Activated CD8-positive, alpha-beta memory T cell treated with anti-CD3 and anti-CD28 coated beads, Interleukin-2, amount 50 U/mL, for 48 hours (primary cell): ENCODE data around the gene ARHGAP15.

ENCODE experiments used
- DNase-seq: peaks from one replicate; pipeline ENCODE4 v3.0.0-alpha.2; 2020

Gene ARHGAP15

GRCh38 chr2:143702931-143703330 is 573.7 kb downstream of the ARHGAP15 start:
- DNase-seq: no peak

DNA sequence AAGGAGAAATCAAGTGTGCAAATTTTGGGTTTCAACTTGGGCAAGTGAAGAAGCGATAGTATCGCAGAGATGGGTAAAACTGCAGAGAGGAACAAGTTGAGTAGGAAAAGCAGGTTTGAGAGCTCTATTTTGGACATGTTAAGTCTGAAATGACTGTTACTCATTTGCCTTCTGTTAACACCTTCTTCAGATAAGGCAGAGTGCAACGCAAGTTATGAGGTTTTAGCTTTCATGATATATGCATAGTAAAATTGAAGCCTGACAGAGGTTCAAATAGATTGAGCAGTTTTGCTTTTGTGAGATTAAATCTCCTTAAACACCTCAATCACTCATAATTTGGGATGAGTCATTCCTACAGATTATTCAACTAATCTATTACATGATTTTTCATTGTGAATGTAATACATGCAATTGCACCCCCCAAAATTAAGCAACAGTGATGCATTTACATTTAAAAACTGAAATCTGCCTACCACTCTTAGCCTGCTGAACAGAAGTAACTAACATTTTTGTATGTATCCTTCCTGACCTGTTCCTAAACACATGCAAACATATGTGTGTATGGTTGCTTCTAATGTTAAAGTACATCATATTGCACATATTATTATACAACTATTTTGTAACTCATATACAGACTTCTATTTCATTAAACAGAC is 575.4 kb downstream of the ARHGAP15 start:
- no peak for DNase-seq

GRCh38 chr2:143705108-143705707 is 576.0 kb downstream of the ARHGAP15 start:
- no peak for DNase-seq

- no peak for DNase-seq
These were observed 577.1 kb downstream of the ARHGAP15 start for GRCh38 chr2:143706354-143706753.

GRCh38 chr2:143708682-143709081 is 579.5 kb downstream of the ARHGAP15 start:
- no peak for DNase-seq

DNA sequence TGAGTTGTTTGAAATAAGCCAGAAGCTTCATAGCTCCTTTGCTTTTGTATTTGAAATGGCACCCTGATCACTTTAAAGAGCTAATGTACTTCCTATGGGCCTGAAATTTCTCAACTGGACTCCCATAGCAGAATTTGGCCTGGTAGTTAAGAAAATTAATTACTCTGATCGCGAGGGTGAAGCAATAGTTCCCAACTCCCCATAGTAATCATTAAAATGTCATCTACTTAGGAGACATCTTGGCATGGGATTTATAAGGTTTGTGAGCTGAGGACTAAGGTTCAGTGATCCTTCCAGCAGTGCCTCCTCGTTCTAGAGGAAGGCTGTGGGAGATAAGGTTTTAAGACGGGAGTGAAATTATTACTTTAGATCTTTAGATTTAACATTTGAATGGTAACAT is 581.0 kb downstream of the ARHGAP15 start:
- DNase-seq: no peak

DNA sequence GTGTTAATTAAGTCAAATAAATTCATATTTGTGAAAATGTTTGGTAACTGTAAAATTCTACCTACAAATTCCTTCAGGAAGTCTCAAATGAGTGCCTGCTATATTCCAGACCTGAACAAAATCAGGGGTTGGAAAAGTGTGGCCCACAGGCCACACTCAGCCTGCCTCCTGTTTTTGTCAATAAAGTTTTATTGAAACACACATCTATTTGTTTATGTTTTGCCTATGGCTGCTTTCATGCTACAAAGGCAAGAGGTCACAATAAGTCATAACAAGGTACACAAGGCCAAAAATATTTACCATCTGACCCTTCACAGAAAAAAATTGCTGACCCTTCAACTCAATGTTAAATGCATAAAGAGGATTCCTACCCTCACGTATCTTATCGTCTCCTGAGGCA is 581.7 kb downstream of the ARHGAP15 start:
- no peak for DNase-seq

GRCh38 chr2:143716522-143716921 is 587.3 kb downstream of the ARHGAP15 start:
- DNase-seq: no peak

- no peak for DNase-seq
These were observed 587.8 kb downstream of the ARHGAP15 start for GRCh38 chr2:143717053-143717452.

- no peak for DNase-seq
These were observed 588.4 kb downstream of the ARHGAP15 start for GRCh38 chr2:143717536-143718168.

DNA sequence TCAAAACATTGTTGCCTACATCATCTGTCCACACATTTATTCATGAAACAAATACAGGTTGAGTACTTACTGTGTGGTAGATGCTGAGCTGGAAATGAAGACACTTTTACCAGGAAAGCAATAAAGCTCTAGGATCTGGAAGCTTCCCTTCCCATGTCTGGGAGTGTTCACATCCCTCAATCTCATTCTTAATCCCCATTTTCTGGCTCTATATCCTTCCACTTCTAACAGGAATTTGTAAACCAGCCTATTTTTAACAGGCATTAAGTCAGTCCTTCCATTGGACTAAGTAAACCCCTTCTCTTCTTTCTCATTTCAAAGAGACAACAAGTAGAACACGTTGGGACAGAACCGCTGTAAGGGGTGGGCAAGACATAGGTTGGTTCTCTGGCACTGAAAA is 589.5 kb downstream of the ARHGAP15 start:
- DNase-seq: no peak

GRCh38 chr2:143719406-143719805 is 590.2 kb downstream of the ARHGAP15 start:
- DNase-seq: no peak

GRCh38 chr2:143720095-143720664 is 591.0 kb downstream of the ARHGAP15 start:
- no peak for DNase-seq

DNA sequence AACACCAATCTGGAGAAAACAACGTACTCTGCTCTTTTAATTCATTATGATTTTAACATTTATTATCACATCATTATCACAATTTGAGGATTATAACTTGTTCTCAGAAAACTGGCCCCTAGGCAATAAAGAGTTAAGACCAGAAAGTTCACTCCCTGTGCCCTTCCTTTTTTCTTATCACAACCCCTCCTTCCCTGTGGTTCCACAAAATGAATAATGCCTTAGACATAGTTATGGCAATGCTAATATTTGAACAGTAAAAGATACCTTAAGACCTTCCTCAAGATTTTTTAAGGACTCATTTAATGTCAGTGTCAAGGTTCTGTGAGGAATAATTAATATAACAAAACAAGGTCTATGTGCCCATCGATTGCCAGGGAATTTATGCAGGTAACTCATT is 596.2 kb downstream of the ARHGAP15 start:
- DNase-seq: no peak

DNA sequence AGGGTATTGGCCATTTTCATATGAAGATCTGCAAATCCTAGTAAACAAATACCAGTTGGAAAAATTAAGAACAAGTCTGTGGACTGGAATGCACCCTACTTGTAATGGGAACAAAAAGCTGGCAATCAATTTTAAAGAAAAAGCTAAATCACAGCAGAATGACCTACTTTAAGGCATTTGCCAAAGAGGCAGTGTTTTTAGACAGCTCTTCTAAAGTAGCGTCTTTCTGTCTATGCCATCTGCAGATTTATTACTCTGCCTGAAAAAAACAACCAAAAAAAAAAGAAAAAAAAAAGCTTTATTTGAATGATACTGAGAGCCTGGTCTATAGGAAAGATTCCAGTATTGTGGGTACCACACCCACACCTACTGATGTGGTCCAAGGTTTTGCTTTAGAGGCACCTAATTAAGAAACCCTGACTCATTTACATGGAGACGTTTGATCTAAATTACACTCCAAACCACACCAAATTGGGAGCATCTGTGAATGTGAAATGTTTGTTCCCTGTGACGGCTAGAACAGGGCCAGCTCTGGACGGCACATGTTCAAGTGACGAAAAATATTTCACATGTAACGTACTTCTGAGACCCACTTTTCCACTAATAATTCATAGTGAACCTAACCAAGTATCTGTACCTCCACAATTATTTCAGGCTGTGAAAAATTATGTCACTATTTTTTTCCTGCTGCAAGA is 597.1 kb downstream of the ARHGAP15 start:
- no peak for DNase-seq

- no peak for DNase-seq
These were observed 599.3 kb downstream of the ARHGAP15 start for GRCh38 chr2:143728498-143728897.

GRCh38 chr2:143729296-143729814 is 600.1 kb downstream of the ARHGAP15 start:
- no peak for DNase-seq

DNA sequence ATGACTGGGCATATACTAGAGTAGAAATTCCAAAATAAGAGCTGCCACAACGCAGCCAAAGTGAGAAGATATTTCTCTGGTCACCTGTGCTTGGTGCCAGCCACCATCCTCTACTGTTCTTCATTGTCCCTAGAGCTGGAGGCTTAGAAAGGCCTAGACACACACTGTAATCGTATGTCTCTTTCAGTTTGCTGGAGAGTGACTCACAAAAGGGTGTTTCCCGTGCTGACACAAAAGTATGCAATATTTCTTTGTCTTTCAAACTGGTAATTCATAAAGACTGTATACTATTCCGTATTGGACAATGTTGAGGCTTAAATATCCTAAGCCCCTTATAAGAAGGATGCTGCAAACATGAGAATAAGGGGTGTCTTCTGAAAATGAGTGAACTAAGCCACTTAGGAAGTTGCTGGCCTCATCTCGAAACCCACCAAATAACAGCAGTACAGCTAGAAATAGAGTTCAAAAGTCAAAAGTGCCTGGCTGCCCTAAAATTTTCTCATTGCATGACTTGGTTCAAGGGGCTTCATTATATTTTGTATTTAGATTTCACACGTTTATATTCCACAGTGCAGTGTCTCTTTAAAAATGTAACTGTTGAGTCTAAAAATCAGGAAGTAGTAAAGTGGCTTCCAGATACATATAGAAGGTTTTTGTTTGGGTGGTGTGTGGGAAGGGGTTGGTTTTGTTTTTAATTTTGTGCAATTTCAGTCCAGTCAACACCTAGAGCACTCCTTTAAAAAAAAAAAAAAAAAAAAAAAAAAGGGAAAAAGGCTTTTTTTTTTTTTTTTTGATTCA is 601.1 kb downstream of the ARHGAP15 start:
- DNase-seq: no peak

DNA sequence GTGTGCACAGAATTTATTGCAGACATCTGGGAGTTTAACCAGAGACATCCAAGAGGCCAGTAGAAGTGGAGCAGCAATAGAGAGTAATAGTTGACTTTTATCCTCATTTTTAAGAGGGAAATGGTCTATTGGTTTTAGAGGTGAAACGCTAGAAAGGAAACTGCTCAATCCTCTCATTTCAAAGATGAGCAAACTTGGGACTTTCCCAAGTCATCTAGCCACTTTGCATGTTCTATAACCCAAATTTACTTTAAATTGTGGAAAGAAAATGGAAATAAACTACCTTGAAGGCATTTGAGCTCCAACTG is 601.7 kb downstream of the ARHGAP15 start:
- no peak for DNase-seq

DNA sequence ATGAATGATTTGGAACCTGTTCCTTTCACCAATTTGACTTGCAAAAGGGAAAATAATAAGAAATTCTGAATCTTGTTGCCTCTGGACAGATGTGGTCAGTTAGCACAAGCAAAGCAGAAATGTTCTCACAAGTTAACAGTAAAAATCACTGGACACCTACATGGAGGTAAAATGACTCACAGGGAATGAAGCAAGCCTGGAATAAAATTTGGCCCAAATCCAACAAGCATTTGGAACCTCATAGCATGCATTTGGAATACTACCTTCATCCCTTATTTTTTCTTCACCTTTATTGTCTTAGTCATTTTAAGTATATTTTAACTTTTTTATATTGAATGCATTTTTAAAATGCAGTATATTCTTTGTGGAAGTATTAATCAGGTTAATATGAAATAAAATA is 602.9 kb downstream of the ARHGAP15 start:
- no peak for DNase-seq

DNA sequence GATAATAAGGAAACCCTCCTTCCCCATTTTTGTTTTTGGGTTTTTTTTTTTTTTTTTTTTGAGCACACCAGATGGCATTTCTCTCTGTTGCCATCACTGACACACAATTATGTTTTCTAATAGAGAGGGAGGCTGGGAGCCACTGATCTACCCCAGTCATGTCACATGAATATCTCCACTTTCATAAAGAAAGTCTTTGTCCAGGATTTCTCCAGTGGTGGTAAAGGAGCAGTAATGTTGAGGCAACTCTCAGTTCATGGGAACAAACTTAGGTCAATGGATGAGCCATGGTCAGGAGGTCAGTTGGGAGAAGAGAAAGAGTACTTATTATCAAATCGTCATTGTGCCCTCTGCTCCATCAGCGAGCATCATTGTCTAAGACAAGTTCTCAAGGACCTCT is 603.7 kb downstream of the ARHGAP15 start:
- no peak for DNase-seq

DNA sequence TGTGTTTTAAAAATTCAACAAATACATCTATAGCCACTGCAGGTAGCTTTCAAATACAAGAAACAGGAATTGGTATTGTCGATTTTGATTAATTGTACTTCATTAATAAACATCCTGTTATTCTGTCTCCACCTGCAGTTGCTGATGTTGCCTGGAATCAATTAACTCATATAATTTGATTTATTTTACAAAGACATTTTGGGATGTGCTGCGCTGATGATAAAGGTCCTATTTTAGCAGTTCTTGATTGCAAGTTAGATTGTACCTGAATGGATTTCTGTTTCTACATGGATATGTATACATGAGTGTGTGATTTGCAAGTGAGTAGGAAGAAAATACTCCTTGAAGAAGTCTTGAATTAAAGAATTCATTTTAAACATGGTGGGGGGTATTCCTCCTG is 605.3 kb downstream of the ARHGAP15 start:
- no peak for DNase-seq

GRCh38 chr2:143736904-143737303 is 607.7 kb downstream of the ARHGAP15 start:
- no peak for DNase-seq
